GM23248 (cell line): ENCODE measurements around the gene RAB17.

Experiments
- EZH2 ChIP-seq: fragments of 200-600 bp; sonication (generic); IDR thresholded peaks from 2 replicates; pipeline ENCODE4 v1.6.1; 2018; ENCODE audit warnings: antibody characterized with exemption, mild to moderate bottlenecking; ENCODE audit not compliant: insufficient read depth, poor library complexity, severe bottlenecking
- EZH2phosphoT487 ChIP-seq: fragments of 200-600 bp; sonication (generic); IDR thresholded peaks from 2 replicates; pipeline ENCODE4 v1.6.1; 2018; ENCODE audit warnings: antibody characterized with exemption, moderate library complexity, mild to moderate bottlenecking, low read depth; ENCODE audit not compliant: insufficient read depth

DNA sequence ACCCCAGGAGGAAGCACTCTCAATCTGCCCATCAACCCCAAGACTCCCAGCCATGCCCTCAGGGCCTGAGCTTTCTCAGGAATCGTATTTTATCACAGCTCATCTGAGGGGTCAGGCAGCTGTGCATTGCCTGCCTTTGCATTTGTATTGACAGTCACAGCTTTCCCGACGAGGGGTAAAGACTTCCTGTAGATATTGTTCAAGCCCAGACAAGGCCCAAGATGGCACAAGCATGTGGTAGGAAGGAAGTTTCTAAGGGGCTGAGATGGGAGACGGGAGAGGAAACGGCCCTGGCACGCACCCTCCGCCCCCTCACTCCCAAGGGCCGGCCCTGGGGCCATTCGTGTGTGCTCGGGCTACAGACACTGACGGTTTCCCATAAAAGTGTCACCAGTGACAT is 58.4 kb downstream of the RAB17 start:
- no peak for TF ChIP-seq EZH2
- no peak for TF ChIP-seq EZH2phosphoT487
